GM11168 (cell line): Measurements from ENCODE around the gene HTRA1.

Experiments used
- in situ Hi-C: fragments of 300-500 bp; cut with MboI; formaldehyde crosslinking; loops from one replicate; pipeline ENCODE4 v1.12.0; 2022; ENCODE audit warnings: low sequenced_read_pairs; ENCODE audit not compliant: unreplicated experiment

The HTRA1 gene

DNA sequence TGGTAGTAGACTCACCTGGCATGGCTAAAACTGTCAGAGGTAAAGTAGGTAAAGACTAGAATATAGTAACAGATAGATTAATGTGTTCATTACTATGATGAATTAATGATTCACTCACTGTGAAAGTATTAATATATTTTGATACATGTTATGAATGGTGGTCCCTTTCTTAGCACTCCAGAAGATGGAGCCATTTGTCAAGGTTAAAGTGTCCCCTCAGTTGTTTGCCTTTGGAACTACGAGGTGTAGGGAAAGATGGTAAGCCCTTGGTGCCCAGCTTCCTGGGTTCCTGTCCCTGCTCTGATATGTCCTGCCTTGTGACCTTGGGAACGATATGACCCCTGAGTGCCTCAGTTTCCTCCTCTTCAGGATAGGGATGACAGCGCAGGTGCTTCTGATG lies 49.4 kb downstream of the HTRA1 start:
- in situ Hi-C loops, result no loop called here

DNA sequence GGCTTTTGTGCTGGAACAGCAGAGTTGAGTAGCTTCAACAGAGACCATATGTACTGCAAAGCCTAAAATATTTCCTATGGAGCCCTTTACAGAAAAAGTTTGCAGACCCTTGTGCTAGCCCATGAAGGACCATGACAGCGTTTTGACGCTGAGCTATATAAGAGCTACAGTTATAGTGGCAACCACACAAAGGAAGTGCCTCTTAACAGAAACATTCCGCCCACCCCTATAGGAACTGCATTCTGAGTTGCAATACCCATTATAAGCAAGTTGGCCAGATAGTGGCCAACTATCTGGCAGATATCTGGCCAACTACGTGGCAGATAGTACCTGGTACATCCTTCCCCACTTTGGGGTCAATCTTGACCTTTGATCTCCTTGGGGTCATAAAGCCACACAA lies 51.7 kb downstream of the HTRA1 start:
- in situ Hi-C loops, result no loop called here

DNA sequence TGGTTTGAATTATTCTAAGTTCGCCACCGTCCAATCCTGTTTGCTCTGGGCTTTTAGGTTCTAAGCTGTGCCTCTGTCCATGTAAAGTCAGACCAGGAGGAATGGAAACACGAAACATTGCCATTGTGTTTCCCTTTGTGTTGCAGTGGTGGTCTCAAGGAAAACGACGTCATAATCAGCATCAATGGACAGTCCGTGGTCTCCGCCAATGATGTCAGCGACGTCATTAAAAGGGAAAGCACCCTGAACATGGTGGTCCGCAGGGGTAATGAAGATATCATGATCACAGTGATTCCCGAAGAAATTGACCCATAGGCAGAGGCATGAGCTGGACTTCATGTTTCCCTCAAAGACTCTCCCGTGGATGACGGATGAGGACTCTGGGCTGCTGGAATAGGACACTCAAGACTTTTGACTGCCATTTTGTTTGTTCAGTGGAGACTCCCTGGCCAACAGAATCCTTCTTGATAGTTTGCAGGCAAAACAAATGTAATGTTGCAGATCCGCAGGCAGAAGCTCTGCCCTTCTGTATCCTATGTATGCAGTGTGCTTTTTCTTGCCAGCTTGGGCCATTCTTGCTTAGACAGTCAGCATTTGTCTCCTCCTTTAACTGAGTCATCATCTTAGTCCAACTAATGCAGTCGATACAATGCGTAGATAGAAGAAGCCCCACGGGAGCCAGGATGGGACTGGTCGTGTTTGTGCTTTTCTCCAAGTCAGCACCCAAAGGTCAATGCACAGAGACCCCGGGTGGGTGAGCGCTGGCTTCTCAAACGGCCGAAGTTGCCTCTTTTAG lies 52.9 kb downstream of the HTRA1 start:
- in situ Hi-C loops, result no loop called here

DNA sequence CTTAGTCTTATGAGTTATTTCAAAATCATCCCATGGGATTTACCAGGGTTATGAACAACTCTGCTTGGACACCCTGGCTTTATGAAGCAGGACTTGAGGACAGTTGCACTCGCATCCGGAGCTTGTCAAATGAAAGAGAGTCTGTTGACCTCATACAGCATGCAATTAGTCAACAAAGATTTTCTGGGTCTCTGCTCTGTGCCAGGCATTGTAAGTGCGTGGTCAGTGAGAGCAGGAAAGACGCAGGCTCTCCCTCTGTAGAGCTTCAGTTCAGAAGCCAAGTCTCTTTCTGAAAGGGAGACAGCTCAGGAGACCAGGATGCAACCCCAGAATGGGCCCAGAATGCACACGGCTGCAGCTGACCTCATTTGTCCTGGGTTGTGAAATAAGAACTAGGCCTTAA lies 53.7 kb downstream of the HTRA1 start:
- in situ Hi-C loops, result no loop called here

DNA sequence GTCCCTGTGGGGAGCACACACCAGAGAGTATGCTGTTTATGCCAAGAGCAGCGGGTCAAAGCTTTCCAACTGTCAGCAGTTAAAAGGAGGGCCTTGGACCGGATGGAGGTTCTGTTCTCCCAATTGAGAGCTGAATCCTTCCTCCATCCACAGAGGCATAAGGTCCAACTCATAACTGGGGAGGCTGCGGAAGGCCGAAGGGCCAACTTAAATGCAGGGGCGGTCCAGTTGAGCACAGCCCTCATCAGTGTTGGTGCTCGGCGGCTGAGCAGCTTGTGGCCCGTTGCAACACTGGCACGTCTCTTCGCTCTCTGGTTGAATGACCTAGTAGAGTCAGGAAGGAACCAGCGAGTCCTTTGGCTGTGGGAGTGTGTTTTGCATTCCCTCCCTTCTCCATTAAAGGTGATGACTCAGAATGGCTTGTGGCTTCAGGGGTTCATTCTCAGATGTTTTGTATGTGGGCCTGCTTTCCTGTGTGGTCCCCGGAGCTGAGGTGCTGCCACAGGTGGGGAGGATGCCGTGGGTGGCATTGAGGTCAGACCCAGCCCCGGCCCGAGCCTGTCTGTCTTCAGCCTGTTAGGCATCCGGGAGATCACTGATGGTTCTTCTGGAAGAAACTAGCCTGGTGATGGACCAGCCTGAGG lies 54.4 kb downstream of the HTRA1 start:
- in situ Hi-C loops, result no loop called here

DNA sequence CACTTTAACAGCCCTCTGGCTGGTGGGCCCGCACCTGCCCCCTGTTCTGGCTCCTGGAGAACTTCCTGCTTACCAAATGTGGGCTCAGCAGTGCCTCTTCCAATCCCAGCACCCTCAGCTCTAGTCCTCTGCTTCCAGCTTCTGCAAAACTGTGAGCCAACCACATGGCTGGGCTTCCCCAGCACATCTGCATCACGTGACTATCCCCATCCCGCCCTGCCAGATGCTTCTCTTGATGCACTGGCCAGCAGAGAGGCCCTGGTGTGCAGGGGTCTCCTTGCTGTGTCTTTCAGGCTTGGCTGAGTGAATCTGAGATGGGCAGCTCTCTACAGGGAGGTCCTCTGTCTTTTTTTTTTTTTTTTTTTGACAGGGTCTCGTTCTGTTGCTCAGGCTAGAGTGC lies 55.4 kb downstream of the HTRA1 start:
- in situ Hi-C loops, result no loop called here

DNA sequence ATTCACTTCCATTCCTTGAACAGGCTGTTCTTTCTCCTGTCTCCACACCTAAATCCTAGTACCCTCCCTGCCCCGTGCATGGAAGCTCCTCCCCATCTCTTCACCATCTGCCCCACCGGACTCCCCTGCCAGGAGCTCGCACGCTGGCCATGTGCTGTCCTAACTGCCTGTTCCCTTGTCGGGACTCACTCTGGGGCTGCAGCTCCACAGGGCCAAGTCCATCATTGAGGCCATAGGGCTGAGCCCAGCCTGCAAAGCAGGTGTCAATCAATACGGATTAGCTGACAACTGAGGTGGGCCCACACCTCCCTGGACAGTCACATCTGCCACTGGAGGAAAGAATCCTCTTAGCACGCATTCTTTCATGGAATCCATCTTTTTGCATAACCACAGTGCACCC lies 57.8 kb downstream of the HTRA1 start:
- in situ Hi-C loops, result no loop called here

DNA sequence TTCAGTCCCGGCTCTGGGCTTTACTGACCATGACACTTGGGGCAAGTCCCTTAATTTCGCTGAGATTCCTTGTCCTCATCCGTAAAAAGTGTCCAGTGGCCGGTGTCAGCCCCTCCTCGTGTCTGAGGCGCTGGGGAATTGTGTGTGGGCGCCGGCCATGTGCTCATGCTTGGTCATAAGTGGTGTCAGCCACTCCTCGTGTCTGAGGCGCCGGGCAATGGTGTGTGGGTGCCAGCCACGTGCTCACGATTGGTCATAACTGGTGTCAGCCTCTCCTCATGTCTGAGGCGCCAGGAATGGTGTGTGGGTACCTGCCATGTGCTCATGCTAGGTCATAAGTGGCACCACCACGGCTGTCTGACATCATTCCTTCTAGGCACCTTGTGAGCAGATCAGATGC lies 58.5 kb downstream of the HTRA1 start:
- in situ Hi-C loops, result no loop called here

DNA sequence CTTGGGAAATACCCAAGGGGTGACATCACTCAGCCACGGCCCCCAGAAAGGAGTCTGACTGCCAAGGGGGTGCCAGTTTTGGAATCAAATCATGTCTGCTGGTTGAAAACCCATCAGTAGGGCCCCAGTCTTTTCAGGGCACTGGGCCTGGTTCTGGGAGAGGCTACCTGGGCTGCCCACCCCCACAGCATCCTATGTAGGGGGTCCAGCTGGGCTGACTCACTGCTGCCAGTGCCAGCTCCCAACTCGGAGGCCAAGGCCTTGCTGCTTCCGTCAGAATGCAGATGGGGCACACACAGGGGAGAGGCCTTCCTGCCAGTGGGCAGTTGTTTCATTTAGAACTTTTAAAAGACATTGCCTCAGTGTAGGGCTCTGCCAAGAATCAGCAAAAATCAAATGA lies 59.7 kb downstream of the HTRA1 start:
- in situ Hi-C loops, result no loop called here

DNA sequence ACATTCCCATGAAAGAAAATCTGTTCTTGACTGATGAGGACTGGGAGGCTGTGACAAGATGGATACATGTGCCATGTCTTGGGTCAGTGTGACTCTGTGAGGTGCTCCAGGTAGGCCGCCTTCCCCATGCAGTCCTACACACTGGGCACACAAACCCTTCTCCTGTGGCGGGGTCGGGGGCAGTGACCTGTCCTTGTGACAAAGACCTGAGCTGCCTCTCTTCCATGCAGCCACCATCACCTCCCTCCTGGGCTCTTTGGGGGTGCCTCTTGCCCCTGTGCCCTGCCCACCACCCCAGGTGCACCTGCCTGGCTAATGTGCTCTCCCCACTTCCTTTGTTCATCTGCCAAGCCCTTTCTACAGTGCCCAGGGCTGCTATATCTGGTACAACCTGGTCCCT lies 63.5 kb downstream of the HTRA1 start:
- in situ Hi-C loops, result no loop called here

DNA sequence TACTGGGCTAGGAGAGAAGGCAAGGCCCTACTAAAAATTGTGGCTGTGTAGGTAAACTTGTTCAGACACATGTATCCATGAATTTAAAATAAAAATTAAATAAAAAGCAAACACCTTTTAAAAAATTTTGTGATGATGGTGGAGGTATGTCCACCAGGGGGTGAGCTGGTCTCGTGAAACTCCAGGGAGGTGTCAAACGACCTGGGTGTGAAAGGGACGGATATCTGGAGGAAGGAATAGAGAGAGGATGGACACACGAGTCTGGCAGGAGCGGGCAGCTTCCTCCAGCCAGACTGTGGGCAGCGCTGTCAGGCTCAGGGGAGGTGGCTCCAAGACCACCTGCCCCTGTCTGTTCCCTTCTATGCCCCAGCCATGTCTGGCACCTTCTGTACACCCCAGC lies 64.4 kb downstream of the HTRA1 start:
- in situ Hi-C loops, result no loop called here

DNA sequence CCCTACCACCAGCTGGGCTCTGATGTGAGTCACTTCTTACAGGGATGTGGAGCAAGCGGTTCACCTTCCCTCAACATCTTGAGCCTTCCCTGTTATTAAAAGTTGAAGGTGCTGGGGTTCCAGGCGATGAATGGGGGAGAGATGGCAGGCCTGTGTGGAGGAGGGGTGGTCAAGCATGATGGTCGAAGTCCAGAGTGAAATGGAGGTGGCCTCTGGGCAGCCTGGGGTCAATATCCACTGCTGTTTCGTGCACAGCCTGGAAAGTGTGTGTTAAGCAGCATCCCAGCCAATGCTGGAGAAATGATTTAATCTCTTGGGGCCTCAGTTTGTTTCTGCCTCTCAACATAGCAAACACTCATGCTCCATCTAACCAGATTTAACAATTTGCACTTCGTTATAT lies 65.5 kb downstream of the HTRA1 start:
- in situ Hi-C loops, result no loop called here

DNA sequence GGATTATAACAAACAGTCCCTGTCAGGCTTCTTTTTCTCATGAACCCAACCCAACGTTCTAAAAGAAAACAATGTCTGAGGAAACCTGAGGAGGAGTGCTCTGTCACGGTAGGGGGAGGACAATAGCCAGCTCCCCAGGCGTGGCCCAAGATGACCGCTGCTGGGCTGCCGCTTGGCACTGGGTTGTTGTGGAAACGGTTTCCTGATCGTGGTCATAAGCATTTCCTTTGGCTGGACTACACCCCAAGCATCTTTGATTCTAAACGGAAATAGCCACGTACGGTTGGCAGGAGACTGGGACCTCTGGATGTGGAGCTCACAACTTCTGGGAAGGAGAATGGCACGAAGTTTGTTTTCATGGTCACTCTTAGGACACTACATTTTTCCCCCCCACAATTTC lies 68.8 kb downstream of the HTRA1 start:
- in situ Hi-C loops, result no loop called here

DNA sequence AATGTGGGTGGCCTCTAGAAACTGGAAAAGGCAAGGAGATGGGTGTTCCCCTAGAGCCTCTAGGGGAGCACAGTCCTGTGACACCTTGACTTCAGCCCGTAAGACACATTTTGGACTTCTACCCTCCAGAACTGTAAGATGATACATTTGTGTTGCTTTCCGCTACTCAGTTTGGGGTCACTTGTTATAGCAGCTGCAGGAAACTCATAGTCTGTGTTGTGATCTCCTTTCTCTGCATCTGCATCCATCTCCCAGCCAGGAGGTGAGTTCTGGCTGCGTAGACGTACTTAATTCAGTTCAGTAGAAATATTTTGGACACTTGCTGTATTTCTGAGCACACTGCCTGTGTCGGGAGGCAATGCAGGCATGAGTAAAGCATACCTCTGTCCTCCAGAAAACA lies 69.9 kb downstream of the HTRA1 start:
- in situ Hi-C loops, result no loop called here

DNA sequence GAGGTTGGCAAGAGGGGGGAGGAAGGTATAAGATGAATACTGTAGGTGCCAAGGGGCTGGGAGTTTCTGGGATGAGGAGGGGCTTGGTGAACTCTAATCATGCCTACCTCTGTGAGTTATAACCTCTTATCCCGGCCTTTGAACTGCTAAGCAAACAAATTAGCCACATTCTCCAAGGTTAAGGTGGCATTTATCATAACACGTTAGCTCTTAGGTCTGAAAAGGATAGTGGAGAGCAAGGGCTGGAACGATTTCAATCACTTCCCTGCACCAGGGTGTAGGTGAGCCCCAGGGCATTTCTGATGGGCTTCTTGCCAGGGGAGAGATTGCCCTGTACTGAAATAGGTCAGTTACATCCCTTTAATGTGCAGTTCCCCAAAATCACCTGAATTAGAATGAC lies 70.6 kb downstream of the HTRA1 start:
- in situ Hi-C loops, result no loop called here

DNA sequence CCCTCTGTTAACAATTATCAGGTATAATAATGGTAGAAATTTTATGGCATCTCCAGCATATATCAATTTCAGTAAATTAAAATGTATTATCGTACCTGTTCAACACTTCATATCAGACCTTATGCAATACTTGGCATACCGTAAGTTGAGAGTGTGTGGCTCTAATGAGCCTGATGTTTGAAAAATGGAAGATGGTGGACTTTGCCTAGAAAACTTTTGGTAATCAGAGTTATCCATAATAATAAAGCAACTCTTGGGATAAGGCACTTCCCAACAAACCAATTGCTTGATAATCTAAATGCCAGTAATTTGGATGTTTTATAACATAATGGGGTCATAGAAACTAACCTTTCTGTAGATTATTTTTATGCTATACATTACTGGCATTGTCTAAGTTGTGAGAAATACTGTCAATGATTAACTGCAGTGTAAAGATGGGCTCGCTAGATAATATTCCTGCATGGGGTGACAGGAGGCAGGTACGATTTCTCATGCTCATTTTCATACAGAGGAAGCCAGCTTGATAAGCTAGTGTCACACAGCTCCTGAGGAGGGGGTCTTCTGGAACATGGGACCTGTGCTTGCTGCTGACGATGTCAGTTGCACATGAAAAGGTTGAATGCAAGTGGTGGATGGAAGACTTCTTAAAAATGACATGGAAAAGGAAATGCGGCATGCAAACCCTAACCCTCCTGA lies 71.4 kb downstream of the HTRA1 start:
- in situ Hi-C loops, result no loop called here

DNA sequence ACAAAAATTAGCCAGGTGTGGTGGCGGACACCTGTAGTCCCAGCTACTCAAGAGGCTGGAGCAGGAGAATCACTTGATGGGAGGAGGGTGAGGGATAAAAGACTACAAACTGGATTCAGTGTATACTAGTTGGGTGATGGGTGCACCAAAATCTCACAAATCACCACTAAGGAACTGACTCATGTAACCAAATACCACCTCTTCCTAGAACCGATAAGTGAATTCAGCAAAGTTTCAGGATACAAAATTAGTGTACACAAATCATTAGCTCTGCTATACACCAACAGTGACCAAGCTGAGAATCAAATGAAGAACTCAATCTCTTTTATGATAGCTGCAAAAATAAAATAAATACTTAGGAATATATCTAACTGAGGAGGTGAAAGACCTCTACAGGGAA lies 76.2 kb downstream of the HTRA1 start:
- in situ Hi-C loops, result no loop called here

DNA sequence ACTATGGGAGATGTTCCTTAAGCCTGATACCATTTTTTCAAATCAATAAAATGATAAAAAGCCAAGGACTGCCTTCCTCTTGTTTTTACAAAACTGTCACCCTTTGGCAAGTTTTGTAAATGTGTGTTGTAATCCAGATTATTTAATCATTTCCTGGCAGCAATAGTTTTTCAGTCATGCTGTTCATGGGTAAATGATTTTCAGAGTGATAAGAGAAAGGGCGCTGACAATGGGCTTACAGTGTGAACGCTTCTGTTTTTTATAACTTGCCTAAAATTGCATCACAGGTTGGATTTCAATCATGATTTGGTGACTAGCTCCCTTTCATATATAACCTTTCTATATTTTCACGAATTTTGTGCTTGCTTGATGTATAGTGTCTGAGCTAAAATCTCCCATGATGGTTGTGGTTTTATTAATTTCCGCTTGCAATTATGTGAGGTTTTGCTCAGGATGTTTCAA lies 80.2 kb downstream of the HTRA1 start:
- in situ Hi-C loops, result no loop called here

DNA sequence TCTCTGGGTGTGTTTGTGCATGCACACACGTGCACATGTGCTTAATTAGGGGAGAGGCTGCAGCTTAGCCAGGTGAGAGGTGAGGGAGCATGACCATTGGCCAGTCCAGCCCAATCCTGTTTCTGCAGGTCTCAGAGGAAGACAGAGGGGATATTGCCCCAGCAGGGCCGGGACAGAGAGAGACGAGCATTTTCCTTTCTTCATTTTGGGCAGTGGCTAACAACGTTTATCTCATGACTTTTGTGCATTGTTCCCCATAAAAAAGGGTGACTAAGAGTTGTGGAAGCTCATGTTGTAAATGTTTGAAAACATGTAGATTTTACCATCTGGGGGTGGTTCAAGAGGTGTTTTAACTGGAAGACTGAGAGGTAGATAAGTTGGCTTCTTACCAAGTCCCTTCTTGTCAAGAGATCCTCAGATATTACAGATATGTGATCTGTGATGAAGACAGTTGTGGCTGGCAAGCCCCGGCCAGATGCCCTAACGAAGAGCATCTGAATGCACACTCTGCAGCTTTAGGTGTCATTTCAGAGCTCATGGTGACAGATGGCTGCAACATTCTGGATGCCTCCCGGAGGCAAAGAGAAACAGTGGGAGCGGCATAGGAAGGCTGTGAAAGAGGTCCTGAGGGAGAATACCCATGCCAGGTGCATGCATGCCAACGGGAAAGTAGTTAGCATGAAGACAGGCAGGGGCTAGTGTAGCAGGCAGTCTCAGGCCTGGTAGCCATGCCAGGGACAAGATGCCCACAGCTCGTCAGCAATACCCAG lies 82.5 kb downstream of the HTRA1 start:
- in situ Hi-C loops, result no loop called here

DNA sequence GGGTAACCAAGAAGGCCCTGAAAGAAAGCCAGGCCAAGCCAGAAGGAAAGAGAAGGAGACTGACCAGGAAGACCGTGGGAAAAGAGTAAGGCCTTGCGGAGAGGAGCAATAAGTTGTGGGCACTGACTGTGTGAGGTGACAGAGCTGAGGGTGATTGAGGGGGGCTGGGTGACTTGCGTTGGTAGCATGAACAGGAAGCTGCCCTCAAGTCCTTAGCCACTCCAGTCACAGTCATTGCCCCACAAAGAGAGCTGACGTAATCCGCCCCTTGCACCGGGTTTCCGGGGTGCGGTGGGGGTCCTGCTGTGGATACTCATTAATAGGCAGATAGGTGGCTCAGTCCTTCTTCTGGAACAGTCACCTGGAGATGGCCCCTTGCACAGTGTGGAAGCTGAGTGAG lies 83.1 kb downstream of the HTRA1 start:
- in situ Hi-C loops, result no loop called here

DNA sequence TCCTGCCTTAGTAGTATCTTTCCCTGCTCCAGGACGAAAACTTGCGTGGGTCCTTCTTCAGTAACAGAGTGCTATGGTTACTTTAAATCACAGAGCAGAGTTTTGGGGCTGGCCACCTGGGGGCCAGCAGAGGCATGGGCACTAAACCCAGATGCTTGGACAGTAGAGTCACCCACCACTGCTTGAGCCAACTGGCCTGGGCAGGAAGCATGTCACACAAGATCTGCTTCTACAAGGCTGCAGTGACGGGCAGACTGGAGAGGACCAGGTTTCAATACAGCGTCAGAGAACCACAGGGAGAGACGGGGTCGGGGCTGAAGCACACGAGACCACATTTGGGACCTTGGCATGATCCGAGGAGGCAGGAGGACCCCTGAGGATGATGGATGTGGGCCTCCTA lies 84.9 kb downstream of the HTRA1 start:
- in situ Hi-C loops, result no loop called here
